SK-N-SH treated with all-trans-retinoic acid at 6 μM for 48 hours (cell line): ENCODE results near the gene PDE4B.

Source experiments
- ARNTL ChIP-seq: fragments of 450-650 bp; formaldehyde crosslinking; IDR thresholded peaks from 2 replicates; pipeline ENCODE4 v1.5.0; 2020; ENCODE audit warnings: low read depth, mild to moderate bottlenecking, moderate library complexity, borderline replicate concordance
- BACH2 ChIP-seq: fragments of 250-450 bp; sonication (Bioruptor Pico); IDR thresholded peaks from 2 replicates; pipeline ENCODE4 v1.9.0; 2021; ENCODE audit warnings: mild to moderate bottlenecking, borderline replicate concordance
- CREB5 ChIP-seq: fragments of 250-450 bp; sonication (Bioruptor Pico); IDR thresholded peaks from 2 replicates; pipeline ENCODE4 v1.5.1; 2020; ENCODE audit warnings: low read depth, mild to moderate bottlenecking, moderate library complexity
- ESRRG ChIP-seq: fragments of 250-450 bp; sonication (Bioruptor Pico); IDR thresholded peaks from 2 replicates; pipeline ENCODE4 v1.6.1; 2021; ENCODE audit warnings: mild to moderate bottlenecking
- ISL1 ChIP-seq: fragments of 250-450 bp; sonication (Bioruptor Pico); IDR thresholded peaks from 2 replicates; pipeline ENCODE4 v2.1.2; 2022; ENCODE audit warnings: mild to moderate bottlenecking, moderate library complexity
- OSR1 ChIP-seq: fragments of 250-450 bp; sonication (Bioruptor Pico); IDR thresholded peaks from 2 replicates; pipeline ENCODE4 v1.8.0; 2022; ENCODE audit warnings: moderate library complexity, mild to moderate bottlenecking, inconsistent platforms
- PATZ1 ChIP-seq: fragments of 250-450 bp; sonication (Bioruptor Pico); IDR thresholded peaks from 2 replicates; pipeline ENCODE4 v1.8.0; 2020; ENCODE audit warnings: mild to moderate bottlenecking, moderate library complexity, borderline replicate concordance
- RARB ChIP-seq: fragments of 250-450 bp; sonication (Bioruptor Pico); IDR thresholded peaks from 2 replicates; pipeline ENCODE4 v1.8.0; 2021; ENCODE audit warnings: mild to moderate bottlenecking, moderate library complexity
- TCF4 ChIP-seq: fragments of 250-450 bp; sonication (Bioruptor Pico); IDR thresholded peaks from 2 replicates; pipeline ENCODE4 v1.8.0; 2021; ENCODE audit warnings: mild to moderate bottlenecking, moderate library complexity, borderline replicate concordance
- TOX ChIP-seq: fragments of 250-450 bp; sonication (Bioruptor Pico); IDR thresholded peaks from 2 replicates; pipeline ENCODE4 v1.8.0; 2021; ENCODE audit warnings: mild to moderate bottlenecking, moderate library complexity, borderline replicate concordance
- ZC3H10 ChIP-seq: fragments of 250-450 bp; sonication (Bioruptor Pico); IDR thresholded peaks from 2 replicates; pipeline ENCODE4 v1.5.1; 2021; ENCODE audit warnings: mild to moderate bottlenecking, moderate library complexity
- ZFP30 ChIP-seq: fragments of 450-650 bp; formaldehyde crosslinking; IDR thresholded peaks from 2 replicates; pipeline ENCODE4 v1.5.0; 2022; ENCODE audit warnings: mild to moderate bottlenecking, moderate library complexity

GRCh38 chr1:66167267-66167666 is 374.6 kb downstream of the PDE4B start:
- TF ChIP-seq BACH2 (CRISPR knock-in tag), result no peak
- TF ChIP-seq ZC3H10 (CRISPR knock-in tag), result no peak
- TF ChIP-seq ZFP30 (CRISPR knock-in tag), result no peak
- TF ChIP-seq CREB5 (CRISPR knock-in tag), result no peak
- no peak for TF ChIP-seq ESRRG
- no peak for TF ChIP-seq ISL1 (CRISPR knock-in tag)
- no peak for TF ChIP-seq TOX
- TF ChIP-seq ARNTL (CRISPR knock-in tag), result no peak
- TF ChIP-seq TCF4 (CRISPR knock-in tag), result no peak
- TF ChIP-seq OSR1 (CRISPR knock-in tag), result no peak
- TF ChIP-seq PATZ1 (CRISPR knock-in tag), result no peak
- no peak for TF ChIP-seq RARB (CRISPR knock-in tag)
